Loucy (cell line): ENCODE results near the gene YTHDF2.

Experiments used
- H2AFZ ChIP-seq: fragments of 200-600 bp; sonication (generic); 2 replicates; pipeline ENCODE4 v1.6.0; 2016; ENCODE audit warnings: antibody characterized with exemption, mild to moderate bottlenecking, low read length, moderate library complexity
- H3F3A ChIP-seq: fragments of 200-600 bp; 2 replicates; pipeline ENCODE4 v1.6.0; 2016; ENCODE audit warnings: antibody characterized with exemption, low read depth, mild to moderate bottlenecking
- H3K27me3 ChIP-seq: fragments of 200-600 bp; sonication (generic); 2 replicates; pipeline ENCODE4 v1.6.1; 2014; ENCODE audit warnings: low read length, mild to moderate bottlenecking; ENCODE audit not compliant: insufficient read depth, poor library complexity, severe bottlenecking
- H3K36me3 ChIP-seq: fragments of 200-600 bp; sonication (generic); 2 replicates; pipeline ENCODE4 v1.6.1; 2016; ENCODE audit warnings: low read length; ENCODE audit not compliant: insufficient read depth
- H3K4me1 ChIP-seq: fragments of 200-600 bp; sonication (generic); 2 replicates; pipeline ENCODE4 v1.5.1; 2014; ENCODE audit warnings: low read length, mild to moderate bottlenecking; ENCODE audit not compliant: insufficient read depth, poor library complexity, severe bottlenecking
- H3K4me2 ChIP-seq: fragments of 200-600 bp; sonication (generic); 2 replicates; pipeline ENCODE4 v1.6.0; 2014; ENCODE audit warnings: antibody characterized with exemption, low read length, low read depth, mild to moderate bottlenecking; ENCODE audit not compliant: poor library complexity, severe bottlenecking
- H3K4me3 ChIP-seq: fragments of 200-600 bp; sonication (generic); 2 replicates; pipeline ENCODE4 v1.5.1; 2014; ENCODE audit warnings: low read length, mild to moderate bottlenecking, mixed read lengths; ENCODE audit not compliant: poor library complexity, severe bottlenecking
- H3K79me2 ChIP-seq: fragments of 200-600 bp; sonication (generic); 2 replicates; pipeline ENCODE4 v1.6.1; 2014; ENCODE audit warnings: low read length; ENCODE audit not compliant: insufficient read depth
- H3K9ac ChIP-seq: fragments of 200-600 bp; sonication (generic); 2 replicates; pipeline ENCODE4 v1.6.0; 2014; ENCODE audit warnings: mild to moderate bottlenecking, low read depth, low read length, moderate library complexity; ENCODE audit not compliant: poor library complexity, severe bottlenecking
- H3K9me2 ChIP-seq: fragments of 200-600 bp; sonication (generic); replicated peaks from 2 replicates; pipeline ENCODE4 v1.6.1; 2016; ENCODE audit warnings: low read depth, low read length, mixed read lengths
- H3K9me3 ChIP-seq: fragments of 200-600 bp; sonication (generic); 2 replicates; pipeline ENCODE4 v1.6.1; 2014; ENCODE audit warnings: mild to moderate bottlenecking, antibody characterized with exemption, low read length, low read depth; ENCODE audit not compliant: insufficient read depth
- H4K20me1 ChIP-seq: fragments of 200-600 bp; sonication (generic); 2 replicates; pipeline ENCODE4 v1.6.0; 2014; ENCODE audit warnings: antibody characterized with exemption, low read length, mild to moderate bottlenecking; ENCODE audit not compliant: insufficient read depth, poor library complexity, severe bottlenecking
- CTCF ChIP-seq: fragments of 200-600 bp; sonication (generic); conservative IDR thresholded peaks from 2 replicates; pipeline ENCODE4 v1.5.1; 2014; ENCODE audit warnings: mild to moderate bottlenecking, antibody characterized with exemption, low read length
- EZH2phosphoT487 ChIP-seq: fragments of 200-600 bp; IDR thresholded peaks from 2 replicates; pipeline ENCODE4 v1.6.1; 2018; ENCODE audit warnings: antibody characterized with exemption, mild to moderate bottlenecking, moderate library complexity, borderline replicate concordance

The YTHDF2 gene

DNA sequence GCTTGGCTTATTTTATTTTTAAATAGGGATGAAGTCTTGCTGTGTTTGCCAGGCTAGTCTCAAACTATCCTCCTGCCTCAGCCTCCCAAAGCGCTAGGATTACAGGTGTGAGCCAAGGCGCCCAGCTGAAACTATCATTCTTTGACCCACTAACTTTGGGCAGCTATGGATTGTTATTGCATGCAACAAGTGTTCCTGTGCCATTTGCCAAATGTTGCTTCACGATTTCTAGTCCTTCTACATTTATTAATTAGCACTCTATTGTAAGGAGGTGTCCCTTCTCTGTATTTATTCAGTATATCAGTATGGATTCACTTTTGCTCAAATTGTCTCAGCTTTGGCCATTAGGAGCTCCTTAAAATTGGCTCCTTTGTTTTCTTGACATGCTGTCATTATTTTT lies 36.4 kb downstream of the YTHDF2 start:
- Histone ChIP-seq H3K27me3 (no peaks in the 10 kb centered on the region), H3K9me2 (no peaks in the 10 kb centered on the region), H3F3A (peaks cover 3% of the 10 kb centered on the region; the same call in 1 of the 2 replicates), H4K20me1 (peaks cover 9% of the 10 kb centered on the region), H3K9me3 (no peaks in the 10 kb centered on the region), H3K4me2 (no peak overlapping the region), H2AFZ (no peak overlapping the region), H3K79me2 (peaks cover 12% of the 10 kb centered on the region), H3K4me3 (no peak overlapping the region), H3K4me1 (no peaks in the 10 kb centered on the region), H3K36me3 (peaks cover 51% of the 10 kb centered on the region; the same call in 1 of the 2 replicates), H3K9ac (no peak overlapping the region)
- TF ChIP-seq CTCF (no peak), EZH2phosphoT487 (no peak)

- peaks cover 30% of the 10 kb centered on the region; the same call in 1 of the 2 replicates for H3K36me3 ChIP-seq
- TF ChIP-seq CTCF = no peak
- no peak for TF ChIP-seq EZH2phosphoT487
- no peaks in the 10 kb centered on the region for H4K20me1 ChIP-seq
- peaks cover 3% of the 10 kb centered on the region; the same call in 1 of the 2 replicates for H3F3A ChIP-seq
- no peaks in the 10 kb centered on the region for H3K9me3 ChIP-seq
- H3K4me2 ChIP-seq = no peak overlapping the region
- no peaks in the 10 kb centered on the region for H3K27me3 ChIP-seq
- no peaks in the 10 kb centered on the region for H3K4me1 ChIP-seq
- no peak overlapping the region for H2AFZ ChIP-seq
- H3K9ac ChIP-seq = no peak overlapping the region
- H3K4me3 ChIP-seq = no peak overlapping the region
- H3K9me2 ChIP-seq = no peaks in the 10 kb centered on the region
- H3K79me2 ChIP-seq = no peaks in the 10 kb centered on the region
These were observed 38.6 kb downstream of the YTHDF2 start for GRCh38 chr1:28775121-28775942.

DNA sequence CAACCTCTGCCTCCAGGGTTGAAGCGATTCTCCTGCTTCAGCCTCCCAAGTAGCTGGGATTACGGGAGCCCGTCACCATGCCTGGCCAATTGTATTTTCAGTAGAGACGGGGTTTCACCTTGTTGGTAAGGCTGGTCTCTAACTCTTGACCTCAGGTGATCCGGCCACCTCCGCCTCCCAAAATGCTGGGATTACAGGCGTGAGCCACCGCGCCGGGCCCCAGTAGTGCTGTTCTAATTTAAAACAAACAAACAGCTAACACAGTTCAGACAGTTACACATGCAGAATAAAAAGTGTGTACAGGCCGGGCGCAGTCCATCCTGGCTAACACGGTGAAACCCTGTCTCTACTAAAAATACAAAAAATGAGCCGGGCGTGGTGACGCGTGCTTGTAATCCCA lies 39.6 kb downstream of the YTHDF2 start:
- Histone ChIP-seq H3K4me2 (no peak overlapping the region), H3K9ac (no peak overlapping the region), H3K36me3 (peaks cover 20% of the 10 kb centered on the region; the same call in 1 of the 2 replicates), H3K79me2 (no peaks in the 10 kb centered on the region), H3K4me1 (no peaks in the 10 kb centered on the region), H3K9me2 (no peaks in the 10 kb centered on the region), H3F3A (peaks cover 3% of the 10 kb centered on the region; the same call in 1 of the 2 replicates), H2AFZ (no peak overlapping the region), H4K20me1 (no peaks in the 10 kb centered on the region), H3K9me3 (no peaks in the 10 kb centered on the region), H3K27me3 (no peaks in the 10 kb centered on the region), H3K4me3 (no peak overlapping the region)
- no peak for TF ChIP-seq CTCF
- no peak for TF ChIP-seq EZH2phosphoT487
